CD4-positive, alpha-beta T cell (primary cell): Measurements from ENCODE around the gene RABEPK. TPM values are rescaled to one million over a fixed set of nuclear protein-coding genes. Genes with fewer than 3 reads are reported as not detected.
"Not testable (repeated sequence)": the region's sequence is repeated elsewhere in the genome, so short reads cannot be mapped to it uniquely, and the experiment has no call there.

Experiments used
- ATAC-seq: fragments of 200-7000 bp; cut with Tn5 transposase; one replicate; pipeline ENCODE4 v1.10.0; 2022; ENCODE audit warnings: mild to moderate bottlenecking; ENCODE audit not compliant: poor library complexity
- CTCF ChIA-PET: fragments of 350-600 bp; sonication (Branson Sonifier 250); formaldehyde crosslinking; loops from one replicate; lab custom pipeline; 2021; ENCODE audit warnings: antibody characterized with exemption, inconsistent platforms; lab: Charles Lee
- POLR2A ChIA-PET: fragments of 350-600 bp; sonication (Branson Sonifier 250); formaldehyde crosslinking; loops from one replicate; lab custom pipeline; 2021; ENCODE audit warnings: antibody characterized with exemption, inconsistent platforms; lab: Charles Lee
- DNase-seq, 14 experiments: peaks; one replicate each; pipeline ENCODE4 v3.0.0-alpha.2; 2013 to 2020; ENCODE audit warnings: mixed read lengths in 2 of 14
- H3K27ac ChIP-seq, 2 donors: one replicate each; pipeline versions ENCODE4 v1.5.1 to v1.7.0; 2013; ENCODE audit warnings: low read length in 2 of 2, low read depth in 1 of 2, mild to moderate bottlenecking in 1 of 2
- H3K27me3 ChIP-seq, 2 experiments: 1 replicate in 1 of 2; 2 replicates in 1 of 2; pipeline versions ENCODE4 v1.6.1 to v1.7.0; 2013; ENCODE audit warnings: low read length in 2 of 2, control low read depth in 1 of 2, mild to moderate bottlenecking in 1 of 2, moderate library complexity in 1 of 2; ENCODE audit not compliant: insufficient read depth in 2 of 2, control insufficient read depth in 1 of 2
- H3K36me3 ChIP-seq: one replicate; pipeline ENCODE4 v1.6.1; 2013; ENCODE audit warnings: low read length, control low read depth; ENCODE audit not compliant: insufficient read depth
- H3K4me1 ChIP-seq: one replicate; pipeline ENCODE4 v1.6.1; 2013; ENCODE audit warnings: low read length, control low read depth; ENCODE audit not compliant: insufficient read depth
- H3K4me3 ChIP-seq: one replicate; pipeline ENCODE4 v1.5.1; 2013; ENCODE audit warnings: mild to moderate bottlenecking, low read length, moderate library complexity
- H3K9me3 ChIP-seq, 2 experiments: 1 replicate in 1 of 2; 2 replicates in 1 of 2; pipeline versions ENCODE4 v1.6.1 to v1.7.0; 2013; ENCODE audit warnings: low read length in 2 of 2, mild to moderate bottlenecking in 2 of 2, control low read depth in 1 of 2, moderate library complexity in 1 of 2; ENCODE audit not compliant: control insufficient read depth in 1 of 2, insufficient read depth in 1 of 2
- H3K27ac Mint-ChIP-seq: one replicate; pipeline ENCODE4 v1.8.0; 2020; ENCODE audit warnings: mixed read lengths
- H3K27me3 Mint-ChIP-seq: one replicate; pipeline ENCODE4 v1.8.0; 2021; ENCODE audit warnings: mixed read lengths
- H3K36me3 Mint-ChIP-seq: one replicate; pipeline ENCODE4 v1.8.0; 2021; ENCODE audit warnings: low read depth, mixed read lengths
- H3K4me1 Mint-ChIP-seq: one replicate; pipeline ENCODE4 v1.8.0; 2021; ENCODE audit warnings: low read depth, mixed read lengths
- H3K4me3 Mint-ChIP-seq: one replicate; pipeline ENCODE4 v1.8.0; 2020; ENCODE audit warnings: mild to moderate bottlenecking, mixed read lengths
- H3K9me3 Mint-ChIP-seq: one replicate; pipeline ENCODE4 v1.8.0; 2020; ENCODE audit warnings: mixed read lengths
- CTCF ChIP-seq: fragments of 200-600 bp; IDR thresholded peaks from one replicate; pipeline ENCODE4 v1.8.0; 2022; ENCODE audit warnings: antibody characterized with exemption, mild to moderate bottlenecking
- intact Hi-C, 2 experiments: fragments of 100-400 bp; cut with DNase I in 1 of 2; cut with micrococcal nuclease in 1 of 2; formaldehyde crosslinking; loops; one replicate each; pipeline versions ENCODE4 v1.15.1 to v1.9.0; 2023 to 2025; cut with DNase I, micrococcal nuclease
- total RNA-seq, 174 experiments: library from RNA in 2 of 174; stranded (reverse) in 2 of 174; gene quantifications; one replicate each; pipeline ENCODE4 v1.2.3 and lab custom pipeline; 2021 to 2026

RABEPK gene
- total RNA-seq, 2 experiments from 2014 or later: 6.8 to 8.3 TPM

GRCh38 chr9:125189361-125190289, 10.7 kb upstream of the RABEPK start, which contains the start of gene PPP6C:
Gene PPP6C, minus strand, starts transcription at chr9:125189803. Its CDS starts 85 bp downstream, at chr9:125189718.
- peak; percentile 95 to 99 (median 97) for DNase-seq
- no peaks in the 10 kb centered on the region for H3K9me3 ChIP-seq
- peak; percentile 92 for ATAC-seq
- H3K4me3 Mint-ChIP-seq: peak within 1 kb of the TSS; percentile 91
- intact Hi-C loops: loop anchor here (1.0 to 5.0 kb wide), 4 partner anchors 46 to 322 kb away; partner anchors contain the start of genes HSPA5 (in 2 of the 2) and SCAI (in 1 of the 2)
- peak within 1 kb of the TSS; percentile 96 for H3K27ac Mint-ChIP-seq
- peak within 1 kb of the TSS; percentile 95 to 98 for H3K27ac ChIP-seq
- no peaks in the 10 kb centered on the region for H3K27me3 Mint-ChIP-seq
- TF ChIP-seq CTCF: peak; percentile 63
- no peaks in the 10 kb centered on the region for H3K9me3 Mint-ChIP-seq
- H3K27me3 ChIP-seq: no peaks in the 10 kb centered on the region
- ChIA-PET CTCF (interaction anchor here (0.7 kb wide), 1 partner anchor 10 kb away, joined by 4 read pairs; the partner anchor contains the start of gene RABEPK), POLR2A (interaction anchor here (1.0 to 3.7 kb wide), 4 partner anchors 10 to 248 kb away, joined by 3 to 36 read pairs (median 14); partner anchors contain the start of genes HSPA5 and RABEPK)
- H3K36me3 Mint-ChIP-seq: peaks cover 22% of the 10 kb centered on the region
- H3K4me1 Mint-ChIP-seq: peaks cover 73% of the 10 kb centered on the region
- peak within 1 kb of the TSS; percentile 100 for H3K4me3 ChIP-seq
- peaks cover 77% of the 10 kb centered on the region for H3K4me1 ChIP-seq
- H3K36me3 ChIP-seq: no peaks in the 10 kb centered on the region

DNA sequence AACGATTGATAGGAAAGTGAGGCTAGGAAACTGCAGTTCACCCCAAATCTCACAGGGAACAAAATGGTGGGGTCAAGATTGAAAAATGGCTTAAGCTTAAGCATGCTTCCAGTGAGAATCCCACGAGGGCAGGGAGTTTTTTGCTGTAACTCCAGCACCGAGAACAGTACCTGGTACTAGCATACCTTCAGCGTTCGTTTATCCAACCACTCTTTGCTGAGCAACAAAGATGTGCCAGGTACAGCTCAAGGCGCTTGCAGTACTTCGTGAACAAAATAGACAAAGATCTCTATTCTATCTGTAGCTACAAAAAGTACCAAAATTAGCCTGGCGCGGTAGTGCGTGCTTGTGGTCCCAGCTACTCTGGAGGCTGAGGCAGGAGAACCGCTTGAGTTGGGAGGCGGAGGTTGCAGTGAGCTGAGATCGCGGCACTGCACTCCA, 10.0 kb upstream of the RABEPK start:
- intact Hi-C loops: loop anchor here in 1 of 2 experiments (5.0 kb wide), 1 partner anchor 323 kb away; no protein-coding TSS in a partner anchor

GRCh38 chr9:125194466-125194865, 5.9 kb upstream of the RABEPK start:
- not testable (repeated sequence) for ATAC-seq, H3K36me3 ChIP-seq, H3K9me3 Mint-ChIP-seq, H3K27me3 Mint-ChIP-seq, H3K9me3 ChIP-seq, H3K27me3 ChIP-seq
- peaks cover 11% of the 10 kb centered on the region for H3K36me3 Mint-ChIP-seq
- intact Hi-C loops: loop anchor here in 1 of 2 experiments (5.0 kb wide), 1 partner anchor 327 kb away; no protein-coding TSS in a partner anchor
- ChIA-PET POLR2A (interaction anchor here (0.6 to 9.5 kb wide), 9 partner anchors 9 to 253 kb away, joined by 3 to 119 read pairs (median 6); partner anchors contain the start of genes GOLGA1, HSPA5 and SCAI), CTCF (interaction anchor here (1.1 to 1.3 kb wide), 2 partner anchors 17 to 51 kb away, joined by 3 to 5 read pairs; partner anchors contain the start of gene SCAI)
- peaks cover 85% of the 10 kb centered on the region for H3K4me1 ChIP-seq
- H3K4me1 Mint-ChIP-seq: peaks cover 87% of the 10 kb centered on the region
- H3K27ac ChIP-seq: peak overlapping the region; percentile 34 to 64
- DNase-seq: peak in 2 of 14 experiments; percentile 10 to 30
- H3K27ac Mint-ChIP-seq: peak overlapping the region; percentile 96
- peak overlapping the region; percentile 36 for H3K4me3 ChIP-seq
- peak overlapping the region; percentile 91 for H3K4me3 Mint-ChIP-seq

More for the DNA sequence above, 10.0 kb upstream of the RABEPK start:
- DNase-seq (peak in 5 of 14 experiments; percentile 7 to 52 (median 45)), ATAC-seq (peak; percentile 3)
- H3K4me3 Mint-ChIP-seq: peak overlapping the region; percentile 91
- ChIA-PET CTCF (interaction anchor here (0.7 to 0.9 kb wide), 2 partner anchors 10 to 71 kb away, joined by 4 read pairs; partner anchors contain the start of genes GAPVD1 and RABEPK), POLR2A (interaction anchor here (1.0 to 3.7 kb wide), 5 partner anchors 9 to 249 kb away, joined by 3 to 36 read pairs (median 5); partner anchors contain the start of genes HSPA5, RABEPK and SCAI)
- Histone ChIP-seq H3K4me3 (peak overlapping the region; percentile 100), H3K27me3 (no peaks in the 10 kb centered on the region), H3K4me1 (peaks cover 83% of the 10 kb centered on the region), H3K36me3 (no peaks in the 10 kb centered on the region), H3K9me3 (no peaks in the 10 kb centered on the region), H3K27ac (peak overlapping the region; percentile 95 to 98)
- no peaks in the 10 kb centered on the region for H3K9me3 Mint-ChIP-seq
- H3K27ac Mint-ChIP-seq: peak overlapping the region; percentile 96
- H3K27me3 Mint-ChIP-seq: no peaks in the 10 kb centered on the region
- H3K4me1 Mint-ChIP-seq: peaks cover 75% of the 10 kb centered on the region
- H3K36me3 Mint-ChIP-seq: peaks cover 22% of the 10 kb centered on the region
- TF ChIP-seq CTCF: no peak

DNA sequence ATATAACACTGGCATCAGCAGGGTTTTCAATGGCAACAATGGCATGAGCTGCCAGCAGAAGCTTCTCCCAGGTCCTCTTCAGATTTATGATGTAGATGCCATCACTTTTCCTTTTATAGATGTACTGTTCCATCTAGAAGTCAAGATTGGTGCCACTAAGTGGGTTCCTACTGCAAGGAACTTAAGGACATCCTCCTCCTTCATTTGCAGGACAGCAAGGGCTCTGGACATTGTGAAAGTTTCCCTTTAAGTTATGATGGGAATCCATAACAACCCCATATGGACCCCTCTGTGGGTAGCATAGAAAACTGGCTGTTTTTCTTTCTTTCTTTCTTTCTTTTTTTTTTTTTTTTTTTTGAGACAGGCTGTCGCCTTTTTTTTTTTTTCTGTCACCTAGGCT, 4.8 kb upstream of the RABEPK start:
- not testable (repeated sequence) for H3K36me3 Mint-ChIP-seq, H3K9me3 ChIP-seq, H3K9me3 Mint-ChIP-seq, H3K27me3 ChIP-seq, H3K27me3 Mint-ChIP-seq, H3K36me3 ChIP-seq, ATAC-seq
- DNase-seq: peak in 1 of 14 experiments; percentile 23
- H3K27ac Mint-ChIP-seq: peak overlapping the region; percentile 96
- H3K4me1 Mint-ChIP-seq: peaks cover 80% of the 10 kb centered on the region
- ChIA-PET CTCF (interaction anchor here (0.6 to 1.3 kb wide), 3 partner anchors 18 to 341 kb away, joined by 3 to 5 read pairs (median 4); partner anchors contain the start of gene SCAI), POLR2A (interaction anchor here (0.6 to 9.5 kb wide), 13 partner anchors 8 to 538 kb away, joined by 3 to 119 read pairs (median 4); partner anchors contain the start of genes GAPVD1, GOLGA1, HSPA5 and SCAI)
- peaks cover 83% of the 10 kb centered on the region for H3K4me1 ChIP-seq
- intact Hi-C loops: loop anchor here in 1 of 2 experiments (1.0 to 5.0 kb wide), 3 partner anchors 46 to 73 kb away; partner anchors contain the start of genes GAPVD1 and HSPA5
- peak overlapping the region; percentile 91 for H3K4me3 Mint-ChIP-seq
- peak overlapping the region in 1 of 2 donors; percentile 18 for H3K27ac ChIP-seq
- peak overlapping the region; percentile 36 for H3K4me3 ChIP-seq
